HG02840 (cell line): Measurements from ENCODE around the gene KANSL1.
"Not testable (repeated sequence)": the region's sequence is repeated elsewhere in the genome, so short reads cannot be mapped to it uniquely, and the experiment has no call there.

ENCODE experiments used
- ATAC-seq: cut with Tn5 transposase; IDR thresholded peaks from one replicate; pipeline ENCODE4 v1.9.1; 2021; ENCODE audit warnings: mild to moderate bottlenecking, moderate library complexity, moderate number of reproducible peaks; ENCODE audit not compliant: unreplicated experiment, low FRiP score

Gene KANSL1

GRCh38 chr17:46192439-46193150, 634 bp downstream of the KANSL1 start:
- peak; percentile 33 for ATAC-seq

DNA sequence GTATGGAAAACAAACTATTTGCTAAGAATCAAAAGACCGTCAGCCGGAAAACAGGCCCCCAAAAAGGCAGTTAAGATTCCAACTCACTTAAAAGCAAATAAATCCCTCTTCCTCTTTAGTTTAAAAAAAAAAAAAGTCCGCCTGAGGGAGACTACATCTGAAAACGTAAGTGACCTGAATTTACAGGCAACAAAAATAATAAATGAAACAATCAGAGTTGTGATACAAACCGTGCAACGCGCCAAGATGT, 1.1 kb downstream of the KANSL1 start:
- ATAC-seq: no peak

- ATAC-seq: no peak
These were observed 1.7 kb downstream of the KANSL1 start for GRCh38 chr17:46191322-46192188.

GRCh38 chr17:46190763-46191162, 2.5 kb downstream of the KANSL1 start:
- no peak for ATAC-seq

- ATAC-seq: not testable (repeated sequence)
These were observed 6.4 kb downstream of the KANSL1 start for GRCh38 chr17:46186827-46187235.

- no peak for ATAC-seq
These were observed 8.5 kb downstream of the KANSL1 start for GRCh38 chr17:46184696-46185095.

DNA sequence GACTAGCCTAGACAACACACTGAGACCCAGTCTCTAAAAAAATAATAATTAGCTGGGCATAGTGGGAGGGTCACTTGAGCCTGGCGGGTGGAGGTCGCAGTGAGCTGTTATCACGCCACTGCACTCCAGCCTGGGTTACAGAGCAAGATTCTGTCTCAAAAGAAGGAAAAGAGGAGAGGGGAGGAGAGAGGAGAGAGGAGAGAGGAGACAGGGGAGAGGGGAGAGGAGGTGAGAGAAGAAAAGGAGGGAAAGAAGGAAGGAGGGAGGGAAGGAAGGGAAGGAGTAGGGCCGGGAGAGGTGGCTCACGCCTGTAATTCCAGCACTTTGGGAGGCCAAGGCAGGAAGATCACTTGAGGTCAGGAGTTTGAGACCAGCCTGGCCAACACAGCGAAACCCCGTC, 9.8 kb downstream of the KANSL1 start:
- not testable (repeated sequence) for ATAC-seq

GRCh38 chr17:46182961-46183360, 10.3 kb downstream of the KANSL1 start:
- ATAC-seq: no peak

DNA sequence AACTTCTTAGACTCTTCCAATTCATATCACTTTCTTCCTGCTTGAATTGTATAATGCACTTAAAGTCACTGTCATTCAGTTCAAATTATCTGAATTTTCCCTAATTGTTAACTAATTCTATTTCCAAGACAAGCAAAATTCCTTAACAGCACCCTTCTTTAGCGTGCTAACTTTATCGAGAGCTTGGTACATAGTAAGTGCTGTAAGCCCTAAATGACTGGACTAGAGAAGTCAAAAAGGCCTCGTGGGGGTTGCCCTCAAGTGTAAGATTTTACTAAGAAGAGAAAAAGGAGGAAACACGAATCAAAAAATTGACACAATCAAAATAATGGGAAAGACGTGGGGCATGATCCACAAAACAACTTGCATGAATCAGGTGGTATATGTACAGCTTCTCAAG, 11.3 kb downstream of the KANSL1 start:
- ATAC-seq: no peak

GRCh38 chr17:46181316-46181715, 11.9 kb downstream of the KANSL1 start:
- not testable (repeated sequence) for ATAC-seq

DNA sequence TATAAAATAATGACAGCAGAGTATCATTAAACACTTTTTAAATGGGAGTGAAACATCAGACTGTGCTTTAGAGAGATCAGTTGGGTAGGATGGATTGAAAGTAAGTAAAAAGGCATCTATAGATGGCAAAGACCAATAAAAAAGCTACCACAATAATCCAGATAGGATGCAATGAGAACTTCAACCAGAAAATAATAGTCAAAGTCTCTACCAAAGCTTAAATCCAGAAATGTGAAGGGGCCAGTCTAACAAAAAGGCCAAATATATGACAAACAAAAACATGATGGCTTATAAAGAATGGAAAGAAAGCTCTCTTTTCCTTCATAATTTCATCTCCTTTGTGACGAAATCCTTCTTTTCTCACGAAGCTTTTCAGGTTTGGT, 12.3 kb downstream of the KANSL1 start:
- ATAC-seq: no peak

DNA sequence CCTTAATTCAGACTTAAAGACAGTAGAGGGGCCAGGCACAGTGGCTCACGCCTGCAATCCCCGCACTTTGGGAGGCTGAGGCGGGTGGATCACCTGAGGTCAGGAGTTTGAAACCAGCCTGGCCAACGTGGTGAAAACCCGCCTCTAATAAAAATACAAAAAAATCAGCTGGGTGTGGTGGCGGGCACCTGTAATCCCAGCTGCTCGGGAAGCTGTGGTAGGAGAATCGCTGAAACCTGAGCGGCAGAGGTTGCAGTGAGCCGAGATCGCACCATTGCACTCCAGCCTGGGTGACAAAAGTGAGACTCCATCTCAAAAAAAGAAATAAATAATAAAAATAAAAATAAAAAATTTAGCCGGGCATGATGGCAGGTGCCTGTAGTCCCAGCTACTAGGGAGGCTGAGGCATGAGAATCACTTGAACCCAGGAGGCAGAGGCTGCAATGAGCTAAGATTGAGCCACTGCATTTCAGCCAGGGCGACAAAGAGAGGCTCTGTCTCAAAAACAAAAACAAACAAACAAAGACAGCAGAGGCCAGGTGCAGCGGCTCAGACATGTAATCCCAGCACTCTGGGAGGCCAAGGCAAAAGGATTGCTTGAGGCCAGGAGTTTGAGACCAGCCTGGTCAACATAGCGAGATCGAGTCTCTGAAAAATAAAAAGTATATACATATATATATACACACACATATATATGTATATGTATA, 12.9 kb downstream of the KANSL1 start:
- ATAC-seq: not testable (repeated sequence)

GRCh38 chr17:46179375-46179999, 13.7 kb downstream of the KANSL1 start:
- ATAC-seq: no peak

DNA sequence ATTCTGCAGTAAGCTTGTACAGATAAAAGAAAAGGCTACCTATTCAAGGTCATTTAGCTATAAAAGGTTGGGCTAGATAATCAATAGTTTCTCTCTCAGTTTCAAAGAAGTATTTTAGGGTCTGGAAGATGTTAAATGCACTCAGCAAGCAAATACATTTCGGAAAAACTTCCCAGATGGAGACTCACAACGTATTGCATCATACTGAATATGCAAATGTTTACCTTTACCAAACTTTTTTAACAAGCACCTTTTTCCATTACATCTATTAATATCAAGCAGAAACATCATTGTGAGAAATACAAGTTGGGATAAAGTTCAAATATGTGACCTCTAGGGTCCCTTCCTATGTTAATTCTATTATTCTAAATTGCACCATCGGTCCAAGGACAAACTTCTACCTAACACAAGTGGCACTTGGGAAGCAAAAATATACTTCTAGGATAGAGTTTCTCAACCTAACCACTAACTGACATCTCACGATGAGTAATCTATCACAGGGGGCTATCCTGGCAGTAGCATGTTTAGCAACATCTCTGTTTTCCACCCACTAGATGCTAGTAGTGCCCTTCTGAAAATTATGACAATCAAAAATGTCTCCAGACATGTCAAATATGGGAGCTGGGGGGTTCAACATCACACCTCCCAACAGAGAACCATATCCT, 14.5 kb downstream of the KANSL1 start:
- ATAC-seq: no peak

- no peak for ATAC-seq
These were observed 16.3 kb downstream of the KANSL1 start for GRCh38 chr17:46176975-46177374.

GRCh38 chr17:46175891-46176290, 17.3 kb downstream of the KANSL1 start:
- no peak for ATAC-seq

DNA sequence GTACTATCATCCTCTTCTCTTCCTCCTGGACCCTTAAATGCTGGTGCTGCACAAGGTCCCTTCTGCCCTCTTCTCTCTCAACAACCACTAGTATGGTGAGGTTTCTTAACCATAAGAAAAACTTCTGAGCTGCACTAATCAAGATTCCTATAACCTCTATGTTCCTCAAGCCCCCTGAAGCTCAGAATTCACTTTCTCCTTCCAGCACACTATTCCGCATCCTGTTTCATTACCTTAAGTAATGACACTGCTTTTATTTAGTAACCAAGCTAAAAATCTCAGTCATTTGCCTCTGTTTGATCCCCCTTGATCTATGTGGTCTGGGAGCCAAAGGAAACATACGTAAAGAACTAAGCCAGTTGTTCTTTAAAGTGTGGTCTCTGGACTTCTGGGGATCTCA, 20.1 kb downstream of the KANSL1 start:
- no peak for ATAC-seq

- ATAC-seq: no peak
These were observed 21.3 kb downstream of the KANSL1 start for GRCh38 chr17:46171939-46172338.

DNA sequence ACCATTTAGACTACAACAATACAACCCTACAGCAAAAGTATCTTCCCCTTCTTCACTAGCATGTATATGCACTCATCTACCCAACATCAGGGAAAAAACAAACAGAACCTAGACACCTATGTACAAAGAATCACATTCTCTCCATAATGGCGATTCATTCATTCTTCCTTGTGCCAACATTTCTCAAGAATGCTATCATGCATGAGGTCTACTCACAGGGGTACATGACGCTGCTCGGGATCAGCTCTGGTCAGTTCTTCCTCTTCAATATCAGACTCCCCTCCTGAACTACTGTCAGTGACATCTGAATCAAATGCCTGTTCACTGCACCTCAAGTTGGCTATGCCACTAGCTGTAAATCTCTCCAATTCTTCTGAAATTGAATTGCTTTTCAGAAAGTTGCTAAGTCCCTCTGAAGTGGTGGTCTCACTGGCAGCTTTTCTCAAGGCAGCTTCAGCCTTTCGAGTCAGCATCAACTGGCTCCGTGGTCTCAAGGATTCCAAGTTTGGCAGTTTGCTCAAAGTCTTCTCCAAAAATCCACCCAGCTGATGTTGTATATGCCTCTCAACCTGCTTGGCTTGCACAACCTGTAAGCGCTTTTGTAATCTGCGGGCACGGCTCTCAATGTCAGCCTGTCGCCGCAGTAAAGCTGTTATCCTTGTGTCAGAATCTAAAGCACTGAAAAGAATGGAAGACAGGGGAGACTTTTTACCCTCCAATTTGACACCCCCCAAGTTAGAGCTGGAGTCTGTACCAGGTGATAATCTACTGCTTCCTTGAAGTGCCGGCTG, 22.4 kb downstream of the KANSL1 start:
- ATAC-seq: no peak
